CD4-positive, alpha-beta T cell (primary cell): ENCODE results near the gene APOB. TPM values are rescaled to one million over a fixed set of nuclear protein-coding genes. Genes with fewer than 3 reads are reported as not detected.

Source experiments
- ATAC-seq: fragments of 200-7000 bp; cut with Tn5 transposase; one replicate; pipeline ENCODE4 v1.10.0; 2022; ENCODE audit warnings: mild to moderate bottlenecking; ENCODE audit not compliant: poor library complexity
- CTCF ChIA-PET: fragments of 350-600 bp; sonication (Branson Sonifier 250); formaldehyde crosslinking; loops from one replicate; lab custom pipeline; 2021; ENCODE audit warnings: antibody characterized with exemption, inconsistent platforms; lab: Charles Lee
- POLR2A ChIA-PET: fragments of 350-600 bp; sonication (Branson Sonifier 250); formaldehyde crosslinking; loops from one replicate; lab custom pipeline; 2021; ENCODE audit warnings: antibody characterized with exemption, inconsistent platforms; lab: Charles Lee
- DNase-seq, 14 experiments: peaks; one replicate each; pipeline ENCODE4 v3.0.0-alpha.2; 2013 to 2020; ENCODE audit warnings: mixed read lengths in 2 of 14
- H3K27ac ChIP-seq, 2 donors: one replicate each; pipeline versions ENCODE4 v1.5.1 to v1.7.0; 2013; ENCODE audit warnings: low read length in 2 of 2, low read depth in 1 of 2, mild to moderate bottlenecking in 1 of 2
- H3K27me3 ChIP-seq, 2 experiments: 1 replicate in 1 of 2; 2 replicates in 1 of 2; pipeline versions ENCODE4 v1.6.1 to v1.7.0; 2013; ENCODE audit warnings: low read length in 2 of 2, control low read depth in 1 of 2, mild to moderate bottlenecking in 1 of 2, moderate library complexity in 1 of 2; ENCODE audit not compliant: insufficient read depth in 2 of 2, control insufficient read depth in 1 of 2
- H3K36me3 ChIP-seq: one replicate; pipeline ENCODE4 v1.6.1; 2013; ENCODE audit warnings: low read length, control low read depth; ENCODE audit not compliant: insufficient read depth
- H3K4me1 ChIP-seq: one replicate; pipeline ENCODE4 v1.6.1; 2013; ENCODE audit warnings: low read length, control low read depth; ENCODE audit not compliant: insufficient read depth
- H3K4me3 ChIP-seq: one replicate; pipeline ENCODE4 v1.5.1; 2013; ENCODE audit warnings: mild to moderate bottlenecking, low read length, moderate library complexity
- H3K9me3 ChIP-seq, 2 experiments: 1 replicate in 1 of 2; 2 replicates in 1 of 2; pipeline versions ENCODE4 v1.6.1 to v1.7.0; 2013; ENCODE audit warnings: low read length in 2 of 2, mild to moderate bottlenecking in 2 of 2, control low read depth in 1 of 2, moderate library complexity in 1 of 2; ENCODE audit not compliant: control insufficient read depth in 1 of 2, insufficient read depth in 1 of 2
- H3K27ac Mint-ChIP-seq: one replicate; pipeline ENCODE4 v1.8.0; 2020; ENCODE audit warnings: mixed read lengths
- H3K27me3 Mint-ChIP-seq: one replicate; pipeline ENCODE4 v1.8.0; 2021; ENCODE audit warnings: mixed read lengths
- H3K36me3 Mint-ChIP-seq: one replicate; pipeline ENCODE4 v1.8.0; 2021; ENCODE audit warnings: low read depth, mixed read lengths
- H3K4me1 Mint-ChIP-seq: one replicate; pipeline ENCODE4 v1.8.0; 2021; ENCODE audit warnings: low read depth, mixed read lengths
- H3K4me3 Mint-ChIP-seq: one replicate; pipeline ENCODE4 v1.8.0; 2020; ENCODE audit warnings: mild to moderate bottlenecking, mixed read lengths
- H3K9me3 Mint-ChIP-seq: one replicate; pipeline ENCODE4 v1.8.0; 2020; ENCODE audit warnings: mixed read lengths
- intact Hi-C, 2 experiments: fragments of 100-400 bp; cut with DNase I in 1 of 2; cut with micrococcal nuclease in 1 of 2; formaldehyde crosslinking; loops; one replicate each; pipeline versions ENCODE4 v1.15.1 to v1.9.0; 2023 to 2025; cut with DNase I, micrococcal nuclease
- total RNA-seq, 174 experiments: library from RNA in 2 of 174; stranded (reverse) in 2 of 174; gene quantifications; one replicate each; pipeline ENCODE4 v1.2.3 and lab custom pipeline; 2021 to 2026
- TF ChIP-seq, protein P1 (sequence below): fragments of 200-600 bp; IDR thresholded peaks from one replicate; pipeline ENCODE4 v1.8.0; 2022; ENCODE audit warnings: antibody characterized with exemption, mild to moderate bottlenecking

The APOB gene
- total RNA-seq, 2 experiments from 2014 or later: not detected

DNA sequence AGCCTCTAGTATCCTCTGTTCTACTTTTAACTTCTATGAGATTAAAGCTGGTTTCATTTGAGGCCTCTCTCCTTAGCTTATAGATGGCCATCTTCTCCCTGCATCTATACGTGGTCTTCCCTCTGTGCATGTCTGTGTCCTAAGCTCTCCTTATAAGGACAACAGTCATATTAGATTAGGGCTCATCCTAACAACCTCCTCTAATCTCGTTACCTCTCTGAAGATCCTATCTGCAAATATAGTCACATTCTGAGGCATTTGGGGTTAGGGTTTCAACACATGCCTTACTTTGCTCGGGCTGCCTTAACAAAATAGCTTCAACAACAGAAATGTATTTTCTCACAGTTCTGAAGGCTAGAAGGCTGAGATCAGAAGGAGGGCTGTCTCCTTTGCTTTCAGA is 11.6 kb upstream of the APOB start:
- Mint-ChIP-seq H3K4me1 (no peaks in the 10 kb centered on the region), H3K27ac (no peak overlapping the region), H3K36me3 (no peaks in the 10 kb centered on the region), H3K9me3 (no peaks in the 10 kb centered on the region), H3K4me3 (no peak overlapping the region), H3K27me3 (no peaks in the 10 kb centered on the region)
- H3K27ac ChIP-seq: no peak overlapping the region
- ChIA-PET POLR2A (no interaction called here), CTCF (interaction anchor here (1.0 to 1.6 kb wide), 2 partner anchors 9 to 13 kb away, joined by 3 to 5 read pairs; no protein-coding TSS in a partner anchor)
- H3K4me1 ChIP-seq: no peaks in the 10 kb centered on the region
- TF ChIP-seq, protein P1, sequence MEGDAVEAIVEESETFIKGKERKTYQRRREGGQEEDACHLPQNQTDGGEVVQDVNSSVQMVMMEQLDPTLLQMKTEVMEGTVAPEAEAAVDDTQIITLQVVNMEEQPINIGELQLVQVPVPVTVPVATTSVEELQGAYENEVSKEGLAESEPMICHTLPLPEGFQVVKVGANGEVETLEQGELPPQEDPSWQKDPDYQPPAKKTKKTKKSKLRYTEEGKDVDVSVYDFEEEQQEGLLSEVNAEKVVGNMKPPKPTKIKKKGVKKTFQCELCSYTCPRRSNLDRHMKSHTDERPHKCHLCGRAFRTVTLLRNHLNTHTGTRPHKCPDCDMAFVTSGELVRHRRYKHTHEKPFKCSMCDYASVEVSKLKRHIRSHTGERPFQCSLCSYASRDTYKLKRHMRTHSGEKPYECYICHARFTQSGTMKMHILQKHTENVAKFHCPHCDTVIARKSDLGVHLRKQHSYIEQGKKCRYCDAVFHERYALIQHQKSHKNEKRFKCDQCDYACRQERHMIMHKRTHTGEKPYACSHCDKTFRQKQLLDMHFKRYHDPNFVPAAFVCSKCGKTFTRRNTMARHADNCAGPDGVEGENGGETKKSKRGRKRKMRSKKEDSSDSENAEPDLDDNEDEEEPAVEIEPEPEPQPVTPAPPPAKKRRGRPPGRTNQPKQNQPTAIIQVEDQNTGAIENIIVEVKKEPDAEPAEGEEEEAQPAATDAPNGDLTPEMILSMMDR: no peak
- H3K9me3 ChIP-seq: peaks cover 0 to 3% of the 10 kb centered on the region in 2 experiments
- DNase-seq (no peak), ATAC-seq (no peak)
- intact Hi-C loops: no loop called here
- H3K36me3 ChIP-seq: no peaks in the 10 kb centered on the region
- peaks cover 0 to 3% of the 10 kb centered on the region in 2 experiments for H3K27me3 ChIP-seq
- H3K4me3 ChIP-seq: no peak overlapping the region

DNA sequence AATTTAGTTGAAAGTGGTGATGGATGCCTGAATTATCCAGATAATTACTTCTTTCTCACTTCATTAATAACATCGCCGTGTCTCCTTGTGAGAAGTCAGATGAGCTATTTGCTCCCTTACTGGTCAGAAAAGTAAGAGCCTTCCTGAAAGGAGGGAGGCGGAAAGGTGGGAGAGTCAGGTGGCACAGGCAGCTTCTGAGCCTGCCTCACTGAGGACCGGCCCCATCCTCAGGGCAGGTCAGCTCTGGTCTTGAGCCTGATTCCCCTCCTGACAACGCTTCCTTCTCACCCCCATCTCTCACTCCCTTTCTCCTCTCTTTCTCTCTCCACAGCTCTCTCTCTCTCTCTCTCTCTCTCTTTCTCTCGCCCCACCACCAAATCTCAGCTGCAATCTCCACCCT is 10.1 kb upstream of the APOB start:
- CTCF ChIA-PET: no interaction called here
- intact Hi-C loops: no loop called here
- POLR2A ChIA-PET: no interaction called here
- no peaks in the 10 kb centered on the region for H3K9me3 ChIP-seq
- no peaks in the 10 kb centered on the region for H3K4me1 ChIP-seq
- no peak overlapping the region for H3K27ac ChIP-seq
- Mint-ChIP-seq H3K4me1 (no peaks in the 10 kb centered on the region), H3K4me3 (no peak overlapping the region), H3K36me3 (no peaks in the 10 kb centered on the region), H3K9me3 (no peaks in the 10 kb centered on the region), H3K27ac (no peak overlapping the region), H3K27me3 (no peaks in the 10 kb centered on the region)
- H3K27me3 ChIP-seq: peaks cover 0 to 2% of the 10 kb centered on the region in 2 experiments
- ATAC-seq: no peak
- TF ChIP-seq, protein P1: no peak
- no peak overlapping the region for H3K4me3 ChIP-seq
- DNase-seq: no peak
- H3K36me3 ChIP-seq: no peaks in the 10 kb centered on the region

DNA sequence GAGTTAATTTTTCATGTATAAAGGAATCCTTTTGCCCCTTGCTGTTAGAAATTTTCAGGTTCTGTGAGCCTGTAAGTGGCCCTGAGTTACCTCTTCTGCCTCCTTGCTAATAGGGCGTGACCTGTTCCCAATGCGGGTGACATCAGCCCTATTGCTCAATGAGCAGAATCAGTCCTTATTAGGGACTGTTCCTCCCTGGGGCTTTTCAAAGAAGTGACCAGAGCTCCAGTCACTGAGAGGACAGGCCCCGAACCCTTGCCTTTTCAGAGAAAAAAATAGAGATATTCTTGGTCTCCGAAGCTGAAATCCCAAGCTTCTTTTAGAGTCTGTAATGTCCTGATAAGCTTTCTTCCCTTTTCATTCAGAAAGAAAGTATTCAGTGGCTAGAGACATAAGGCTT is 8.2 kb upstream of the APOB start:
- Mint-ChIP-seq H3K27me3 (peaks cover 9% of the 10 kb centered on the region), H3K4me3 (no peak overlapping the region), H3K27ac (no peak overlapping the region), H3K9me3 (no peaks in the 10 kb centered on the region), H3K4me1 (no peaks in the 10 kb centered on the region), H3K36me3 (no peaks in the 10 kb centered on the region)
- ATAC-seq: no peak
- Histone ChIP-seq H3K27me3 (no peaks in the 10 kb centered on the region), H3K9me3 (no peaks in the 10 kb centered on the region), H3K4me3 (no peak overlapping the region), H3K4me1 (no peaks in the 10 kb centered on the region), H3K27ac (no peak overlapping the region), H3K36me3 (no peaks in the 10 kb centered on the region)
- POLR2A ChIA-PET: no interaction called here
- CTCF ChIA-PET: no interaction called here
- intact Hi-C loops: no loop called here
- TF ChIP-seq, protein P1: no peak
- no peak for DNase-seq
